ENCODE measurements around the gene NHERF2.

NHERF2 gene

GRCh38 chr16:2084895-2085625 lies 58.4 kb downstream of the NHERF2 start:
- no peak for TF ChIP-seq GATA2 (IDR thresholded peaks at IDR 0.05; ENCODE audit: low read depth, low read length)
- no peak for TF ChIP-seq GATA3 (IDR thresholded peaks at IDR 0.05; ENCODE audit: low read depth, low read length)

GRCh38 chr16:2085669-2086068 lies 59.0 kb downstream of the NHERF2 start:
- TF ChIP-seq GATA3 (IDR thresholded peaks at IDR 0.05; ENCODE audit: low read depth, low read length) = no peak
- TF ChIP-seq GATA2 (IDR thresholded peaks at IDR 0.05; ENCODE audit: low read depth, low read length) = no peak

- TF ChIP-seq GATA2 (IDR thresholded peaks at IDR 0.05; ENCODE audit: low read depth, low read length) = no peak
- TF ChIP-seq GATA3 (IDR thresholded peaks at IDR 0.05; ENCODE audit: low read depth, low read length) = no peak
These were observed 59.5 kb downstream of the NHERF2 start for GRCh38 chr16:2086106-2086742.

GRCh38 chr16:2086812-2087747 lies 60.4 kb downstream of the NHERF2 start:
- TF ChIP-seq GATA2 (IDR thresholded peaks at IDR 0.05; ENCODE audit: low read depth, low read length) = no peak
- TF ChIP-seq GATA3 (IDR thresholded peaks at IDR 0.05; ENCODE audit: low read depth, low read length) = no peak

GRCh38 chr16:2087748-2088631 lies 61.3 kb downstream of the NHERF2 start:
- TF ChIP-seq GATA2 (IDR thresholded peaks at IDR 0.05; ENCODE audit: low read depth, low read length) (no peak), GATA3 (IDR thresholded peaks at IDR 0.05; ENCODE audit: low read depth, low read length) (no peak)

Measured in SH-SY5Y (cell line).